ENCODE data around the gene MAP3K15.

GRCh38 chrX:19462231-19462630 is 53.1 kb downstream of the MAP3K15 start:
- TF ChIP-seq POLR2A (IDR thresholded peaks at IDR 0.05; ENCODE audit: low read length): no peak
- no peak for TF ChIP-seq GATA1 (IDR thresholded peaks at IDR 0.05; ENCODE audit: low read depth, low read length)
